Loucy (cell line): Measurements from ENCODE around the gene FAIM2.

ENCODE experiments used
- H2AFZ ChIP-seq: fragments of 200-600 bp; sonication (generic); 2 replicates; pipeline ENCODE4 v1.6.0; 2016; ENCODE audit warnings: antibody characterized with exemption, mild to moderate bottlenecking, low read length, moderate library complexity
- H3F3A ChIP-seq: fragments of 200-600 bp; 2 replicates; pipeline ENCODE4 v1.6.0; 2016; ENCODE audit warnings: antibody characterized with exemption, low read depth, mild to moderate bottlenecking
- H3K27me3 ChIP-seq: fragments of 200-600 bp; sonication (generic); 2 replicates; pipeline ENCODE4 v1.6.1; 2014; ENCODE audit warnings: low read length, mild to moderate bottlenecking; ENCODE audit not compliant: insufficient read depth, poor library complexity, severe bottlenecking
- H3K36me3 ChIP-seq: fragments of 200-600 bp; sonication (generic); 2 replicates; pipeline ENCODE4 v1.6.1; 2016; ENCODE audit warnings: low read length; ENCODE audit not compliant: insufficient read depth
- H3K4me1 ChIP-seq: fragments of 200-600 bp; sonication (generic); 2 replicates; pipeline ENCODE4 v1.5.1; 2014; ENCODE audit warnings: low read length, mild to moderate bottlenecking; ENCODE audit not compliant: insufficient read depth, poor library complexity, severe bottlenecking
- H3K4me2 ChIP-seq: fragments of 200-600 bp; sonication (generic); 2 replicates; pipeline ENCODE4 v1.6.0; 2014; ENCODE audit warnings: antibody characterized with exemption, low read length, low read depth, mild to moderate bottlenecking; ENCODE audit not compliant: poor library complexity, severe bottlenecking
- H3K4me3 ChIP-seq: fragments of 200-600 bp; sonication (generic); 2 replicates; pipeline ENCODE4 v1.5.1; 2014; ENCODE audit warnings: low read length, mild to moderate bottlenecking, mixed read lengths; ENCODE audit not compliant: poor library complexity, severe bottlenecking
- H3K79me2 ChIP-seq: fragments of 200-600 bp; sonication (generic); 2 replicates; pipeline ENCODE4 v1.6.1; 2014; ENCODE audit warnings: low read length; ENCODE audit not compliant: insufficient read depth
- H3K9ac ChIP-seq: fragments of 200-600 bp; sonication (generic); 2 replicates; pipeline ENCODE4 v1.6.0; 2014; ENCODE audit warnings: mild to moderate bottlenecking, low read depth, low read length, moderate library complexity; ENCODE audit not compliant: poor library complexity, severe bottlenecking
- H3K9me2 ChIP-seq: fragments of 200-600 bp; sonication (generic); replicated peaks from 2 replicates; pipeline ENCODE4 v1.6.1; 2016; ENCODE audit warnings: low read depth, low read length, mixed read lengths
- H3K9me3 ChIP-seq: fragments of 200-600 bp; sonication (generic); 2 replicates; pipeline ENCODE4 v1.6.1; 2014; ENCODE audit warnings: mild to moderate bottlenecking, antibody characterized with exemption, low read length, low read depth; ENCODE audit not compliant: insufficient read depth
- H4K20me1 ChIP-seq: fragments of 200-600 bp; sonication (generic); 2 replicates; pipeline ENCODE4 v1.6.0; 2014; ENCODE audit warnings: antibody characterized with exemption, low read length, mild to moderate bottlenecking; ENCODE audit not compliant: insufficient read depth, poor library complexity, severe bottlenecking
- CTCF ChIP-seq: fragments of 200-600 bp; sonication (generic); conservative IDR thresholded peaks from 2 replicates; pipeline ENCODE4 v1.5.1; 2014; ENCODE audit warnings: mild to moderate bottlenecking, antibody characterized with exemption, low read length
- EZH2phosphoT487 ChIP-seq: fragments of 200-600 bp; IDR thresholded peaks from 2 replicates; pipeline ENCODE4 v1.6.1; 2018; ENCODE audit warnings: antibody characterized with exemption, mild to moderate bottlenecking, moderate library complexity, borderline replicate concordance

The FAIM2 gene

DNA sequence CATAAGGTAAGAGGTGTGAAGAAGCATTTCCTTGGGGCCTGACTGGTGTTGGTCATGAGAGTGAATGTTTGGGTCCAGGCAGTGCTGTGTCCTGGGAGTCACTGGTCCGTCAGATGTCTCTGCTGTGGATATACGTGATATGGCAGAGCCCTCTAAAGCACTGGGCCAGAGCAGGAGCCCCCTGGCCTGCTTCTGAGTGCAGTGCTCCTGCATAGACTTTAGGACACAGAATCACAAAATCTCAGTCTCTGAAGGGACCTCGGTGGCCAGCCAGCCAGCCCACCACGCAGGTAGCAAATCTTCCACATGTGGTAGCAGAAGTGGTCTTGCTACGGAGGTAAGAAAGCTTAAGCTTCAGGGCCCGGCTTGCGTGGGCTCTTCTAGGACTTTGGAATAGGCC, 28.3 kb upstream of the FAIM2 start:
- Histone ChIP-seq H3K9me3 (no peaks in the 10 kb centered on the region), H3K4me1 (no peaks in the 10 kb centered on the region), H3K36me3 (no peaks in the 10 kb centered on the region), H3K27me3 (no peaks in the 10 kb centered on the region), H3F3A (no peaks in the 10 kb centered on the region), H4K20me1 (no peaks in the 10 kb centered on the region), H3K9me2 (no peaks in the 10 kb centered on the region), H3K9ac (no peak overlapping the region), H2AFZ (no peak overlapping the region), H3K4me3 (no peak overlapping the region), H3K4me2 (no peak overlapping the region), H3K79me2 (no peaks in the 10 kb centered on the region)
- TF ChIP-seq CTCF (no peak), EZH2phosphoT487 (no peak)

- no peaks in the 10 kb centered on the region for H3K27me3 ChIP-seq
- no peaks in the 10 kb centered on the region for H4K20me1 ChIP-seq
- H3K9me2 ChIP-seq, result no peaks in the 10 kb centered on the region
- no peaks in the 10 kb centered on the region for H3K9me3 ChIP-seq
- H3K4me1 ChIP-seq, result no peaks in the 10 kb centered on the region
- H2AFZ ChIP-seq, result no peak overlapping the region
- no peak overlapping the region for H3K4me2 ChIP-seq
- H3F3A ChIP-seq, result no peaks in the 10 kb centered on the region
- no peak overlapping the region for H3K4me3 ChIP-seq
- H3K36me3 ChIP-seq, result no peaks in the 10 kb centered on the region
- TF ChIP-seq EZH2phosphoT487, result no peak
- no peak for TF ChIP-seq CTCF
- no peak overlapping the region for H3K9ac ChIP-seq
- H3K79me2 ChIP-seq, result no peaks in the 10 kb centered on the region
Measured at GRCh38 chr12:49930515-49931288, 27.0 kb upstream of the FAIM2 start.

GRCh38 chr12:49929581-49929980, 25.9 kb upstream of the FAIM2 start:
- no peaks in the 10 kb centered on the region for H3K79me2 ChIP-seq
- no peaks in the 10 kb centered on the region for H3K9me2 ChIP-seq
- no peak overlapping the region for H3K4me3 ChIP-seq
- no peaks in the 10 kb centered on the region for H4K20me1 ChIP-seq
- no peaks in the 10 kb centered on the region for H3K9me3 ChIP-seq
- H3K36me3 ChIP-seq, result no peaks in the 10 kb centered on the region
- TF ChIP-seq CTCF (no peak), EZH2phosphoT487 (no peak)
- H3F3A ChIP-seq, result no peaks in the 10 kb centered on the region
- H3K9ac ChIP-seq, result no peak overlapping the region
- H2AFZ ChIP-seq, result no peak overlapping the region
- H3K27me3 ChIP-seq, result no peaks in the 10 kb centered on the region
- H3K4me1 ChIP-seq, result no peaks in the 10 kb centered on the region
- H3K4me2 ChIP-seq, result no peak overlapping the region
